HEK293T (cell line): ENCODE results near the gene GALNT2.

Experiments
- BHLHE40 ChIP-seq: fragments of 450-650 bp; IDR thresholded peaks from 2 replicates; pipeline ENCODE4 v1.6.1; 2016; ENCODE audit warnings: mild to moderate bottlenecking, moderate library complexity, borderline replicate concordance
- ELF4 ChIP-seq: fragments of 450-650 bp; IDR thresholded peaks from 2 replicates; pipeline ENCODE4 v1.6.1; 2017; ENCODE audit warnings: antibody characterized with exemption
- FOXK2 ChIP-seq: fragments of 450-650 bp; IDR thresholded peaks from 2 replicates; pipeline ENCODE4 v1.6.1; 2016; ENCODE audit warnings: mild to moderate bottlenecking
- L3MBTL2 ChIP-seq: fragments of 450-650 bp; conservative IDR thresholded peaks from 2 replicates; pipeline ENCODE4 v1.6.1; 2016; ENCODE audit warnings: mild to moderate bottlenecking
- SP1 ChIP-seq: fragments of 450-650 bp; IDR thresholded peaks from 2 replicates; pipeline ENCODE4 v1.6.1; 2017
- TF ChIP-seq, protein P1 (sequence below): fragments of 450-650 bp; IDR thresholded peaks from 2 replicates; pipeline ENCODE4 v1.6.1; 2016

DNA sequence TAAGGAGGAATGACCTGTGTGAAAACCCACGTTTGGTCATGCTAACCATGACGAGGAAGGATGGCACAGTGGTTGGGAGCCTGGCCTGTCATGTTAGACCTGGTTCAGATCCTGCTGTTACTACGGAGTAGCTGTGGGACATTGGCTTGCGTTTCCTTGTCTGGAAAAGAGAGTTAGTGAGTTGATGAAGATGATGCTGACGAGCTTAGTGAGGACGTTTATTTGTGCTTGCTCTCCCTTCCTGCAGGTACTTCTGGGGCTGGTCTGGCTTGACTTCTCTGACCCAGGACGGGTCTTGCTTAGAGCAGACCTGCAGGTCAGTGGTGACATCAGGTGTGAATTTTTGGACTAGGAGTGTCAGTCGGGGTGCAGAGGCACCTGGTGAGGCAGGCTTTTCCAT is 14.7 kb downstream of the GALNT2 start:
- TF ChIP-seq SP1 (no peak), L3MBTL2 (no peak), BHLHE40 (no peak), ELF4 (no peak), FOXK2 (no peak)
- TF ChIP-seq, protein P1, sequence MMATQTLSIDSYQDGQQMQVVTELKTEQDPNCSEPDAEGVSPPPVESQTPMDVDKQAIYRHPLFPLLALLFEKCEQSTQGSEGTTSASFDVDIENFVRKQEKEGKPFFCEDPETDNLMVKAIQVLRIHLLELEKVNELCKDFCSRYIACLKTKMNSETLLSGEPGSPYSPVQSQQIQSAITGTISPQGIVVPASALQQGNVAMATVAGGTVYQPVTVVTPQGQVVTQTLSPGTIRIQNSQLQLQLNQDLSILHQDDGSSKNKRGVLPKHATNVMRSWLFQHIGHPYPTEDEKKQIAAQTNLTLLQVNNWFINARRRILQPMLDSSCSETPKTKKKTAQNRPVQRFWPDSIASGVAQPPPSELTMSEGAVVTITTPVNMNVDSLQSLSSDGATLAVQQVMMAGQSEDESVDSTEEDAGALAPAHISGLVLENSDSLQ: no peak
